Bladder microvascular endothelial cell (primary cell): ENCODE data around the gene OR4A47. TPM values are rescaled to one million over a fixed set of nuclear protein-coding genes. Genes with fewer than 3 reads are reported as not detected.

Experiments
- total RNA-seq: library from RNA; depleted of rRNA; stranded (reverse); fragments of >200 nt; gene quantifications from 2 replicates; pipeline ENCODE4 v1.2.3, GENCODE V29; 2014

The OR4A47 gene
- total RNA-seq = not detected in 2 replicates

GRCh38 chr11:48488493-48488892, at the start of gene OR4A47:
OR4A47 (plus strand) TSS chr11:48488793; CDS start chr11:48488793, 0 bp downstream.

Other genes with a start within 250 kb of the OR4A47 start
- not detected in 2 replicates for gene OR4X2, start 243.7 kb upstream of the OR4A47 start, total RNA-seq
- gene OR4X1, start 224.9 kb upstream of the OR4A47 start, total RNA-seq = not detected in 2 replicates
- gene OR4S1, start 182.6 kb upstream of the OR4A47 start, total RNA-seq = not detected in 2 replicates
- gene OR4C3, start 163.9 kb upstream of the OR4A47 start, total RNA-seq = not detected in 2 replicates
- gene OR4C5, start 122.3 kb upstream of the OR4A47 start, total RNA-seq = not detected in 2 replicates